DMS114 treated with DMSO at 0.1 percent for 48 hours (cell line): Measurements from ENCODE around the gene AXDND1.
"Not testable (repeated sequence)": the region's sequence is repeated elsewhere in the genome, so short reads cannot be mapped to it uniquely, and the experiment has no call there.

Experiments used
- DNase-seq: peaks from one replicate; lab custom pipeline; 2025; ENCODE audit not compliant: unreplicated experiment; lab: John Stamatoyannopoulos, UW

The AXDND1 gene

GRCh38 chr1:179361631-179362030 lies 4.1 kb upstream of the AXDND1 start:
- not testable (repeated sequence) for DNase-seq

GRCh38 chr1:179366093-179366800 lies 476 bp downstream of the AXDND1 start:
- DNase-seq = peak; percentile 43

GRCh38 chr1:179369751-179370341 lies 4.1 kb downstream of the AXDND1 start:
- DNase-seq = peak; percentile 80

- DNase-seq = no peak
Observed at GRCh38 chr1:179372160-179372559, 6.4 kb downstream of the AXDND1 start.

- DNase-seq = no peak
Observed at GRCh38 chr1:179376223-179376622, 10.5 kb downstream of the AXDND1 start.

GRCh38 chr1:179380299-179380698 lies 14.5 kb downstream of the AXDND1 start:
- no peak for DNase-seq

GRCh38 chr1:179384027-179384426 lies 18.3 kb downstream of the AXDND1 start:
- no peak for DNase-seq

GRCh38 chr1:179385510-179385909 lies 19.7 kb downstream of the AXDND1 start:
- no peak for DNase-seq

- DNase-seq = no peak
Observed at GRCh38 chr1:179393721-179394120, 27.9 kb downstream of the AXDND1 start.

GRCh38 chr1:179399399-179399798 lies 33.6 kb downstream of the AXDND1 start:
- not testable (repeated sequence) for DNase-seq

GRCh38 chr1:179417760-179418159 lies 52.0 kb downstream of the AXDND1 start:
- DNase-seq = not testable (repeated sequence)

GRCh38 chr1:179418706-179419105 lies 52.9 kb downstream of the AXDND1 start:
- not testable (repeated sequence) for DNase-seq

GRCh38 chr1:179424610-179425009 lies 58.8 kb downstream of the AXDND1 start:
- no peak for DNase-seq

- no peak for DNase-seq
Observed at GRCh38 chr1:179425186-179425585, 59.4 kb downstream of the AXDND1 start.

GRCh38 chr1:179437171-179437570 lies 71.4 kb downstream of the AXDND1 start:
- no peak for DNase-seq

GRCh38 chr1:179439646-179440045 lies 73.9 kb downstream of the AXDND1 start:
- DNase-seq = not testable (repeated sequence)

- DNase-seq = not testable (repeated sequence)
Observed at GRCh38 chr1:179440301-179440700, 74.5 kb downstream of the AXDND1 start.

GRCh38 chr1:179440971-179441370 lies 75.2 kb downstream of the AXDND1 start:
- no peak for DNase-seq

- no peak for DNase-seq
Observed at GRCh38 chr1:179441501-179441900, 75.7 kb downstream of the AXDND1 start.

GRCh38 chr1:179442846-179443245 lies 77.1 kb downstream of the AXDND1 start:
- not testable (repeated sequence) for DNase-seq

- no peak for DNase-seq
Observed at GRCh38 chr1:179445593-179445992, 79.8 kb downstream of the AXDND1 start.

- DNase-seq = no peak
Observed at GRCh38 chr1:179447489-179447888, 81.7 kb downstream of the AXDND1 start.
